HL-60 (cell line): ENCODE measurements around the gene TRABD2B.

Source experiments
- DNase-seq, 2 experiments: peaks; one replicate each; pipeline ENCODE4 v3.0.0-alpha.2; 2010 to 2020; ENCODE audit warnings: low read depth in 1 of 2, low spot score in 1 of 2
- H3K27ac ChIP-seq: fragments of 250-450 bp; sonication (Bioruptor Pico); replicated peaks from 2 replicates; pipeline ENCODE4 v1.5.1; 2020; ENCODE audit warnings: mild to moderate bottlenecking, moderate library complexity
- H3K27me3 ChIP-seq: fragments of 250-450 bp; sonication (Bioruptor Pico); 2 replicates; pipeline ENCODE4 v1.5.1; 2021; ENCODE audit warnings: mild to moderate bottlenecking, moderate library complexity; ENCODE audit not compliant: insufficient read depth, poor library complexity, severe bottlenecking
- H3K4me3 ChIP-seq: replicated peaks from 2 replicates; pipeline ENCODE4 v1.5.1; 2011; ENCODE audit warnings: mild to moderate bottlenecking, control low read depth, low read length; ENCODE audit not compliant: insufficient read depth
- CTCF ChIP-seq: IDR thresholded peaks from one replicate; pipeline ENCODE4 v1.5.1; 2011; ENCODE audit warnings: low read length, control low read depth, inconsistent platforms; ENCODE audit not compliant: insufficient read depth
- GABPA ChIP-seq: IDR thresholded peaks from 2 replicates; pipeline ENCODE4 v1.6.1; 2012; ENCODE audit warnings: low read depth
- POLR2AphosphoS5 ChIP-seq: IDR thresholded peaks from 2 replicates; pipeline ENCODE4 v1.6.1; 2012; ENCODE audit warnings: low read depth
- SPI1 ChIP-seq: IDR thresholded peaks from 2 replicates; pipeline ENCODE4 v1.6.1; 2012; ENCODE audit warnings: low read depth, mild to moderate bottlenecking, borderline replicate concordance
- TF ChIP-seq, protein P1 (sequence below): IDR thresholded peaks from 2 replicates; pipeline ENCODE4 v1.6.1; 2012; ENCODE audit warnings: low read depth; ENCODE audit not compliant: insufficient replicate concordance

The TRABD2B gene

GRCh38 chr1:47965816-47966215, 31.4 kb downstream of the TRABD2B start:
- no peak for DNase-seq
- Histone ChIP-seq H3K27ac (no peak overlapping the region), H3K27me3 (no peaks in the 10 kb centered on the region), H3K4me3 (no peak overlapping the region)
- TF ChIP-seq SPI1 (no peak), CTCF (no peak), POLR2AphosphoS5 (no peak), GABPA (no peak)
- TF ChIP-seq, protein P1, sequence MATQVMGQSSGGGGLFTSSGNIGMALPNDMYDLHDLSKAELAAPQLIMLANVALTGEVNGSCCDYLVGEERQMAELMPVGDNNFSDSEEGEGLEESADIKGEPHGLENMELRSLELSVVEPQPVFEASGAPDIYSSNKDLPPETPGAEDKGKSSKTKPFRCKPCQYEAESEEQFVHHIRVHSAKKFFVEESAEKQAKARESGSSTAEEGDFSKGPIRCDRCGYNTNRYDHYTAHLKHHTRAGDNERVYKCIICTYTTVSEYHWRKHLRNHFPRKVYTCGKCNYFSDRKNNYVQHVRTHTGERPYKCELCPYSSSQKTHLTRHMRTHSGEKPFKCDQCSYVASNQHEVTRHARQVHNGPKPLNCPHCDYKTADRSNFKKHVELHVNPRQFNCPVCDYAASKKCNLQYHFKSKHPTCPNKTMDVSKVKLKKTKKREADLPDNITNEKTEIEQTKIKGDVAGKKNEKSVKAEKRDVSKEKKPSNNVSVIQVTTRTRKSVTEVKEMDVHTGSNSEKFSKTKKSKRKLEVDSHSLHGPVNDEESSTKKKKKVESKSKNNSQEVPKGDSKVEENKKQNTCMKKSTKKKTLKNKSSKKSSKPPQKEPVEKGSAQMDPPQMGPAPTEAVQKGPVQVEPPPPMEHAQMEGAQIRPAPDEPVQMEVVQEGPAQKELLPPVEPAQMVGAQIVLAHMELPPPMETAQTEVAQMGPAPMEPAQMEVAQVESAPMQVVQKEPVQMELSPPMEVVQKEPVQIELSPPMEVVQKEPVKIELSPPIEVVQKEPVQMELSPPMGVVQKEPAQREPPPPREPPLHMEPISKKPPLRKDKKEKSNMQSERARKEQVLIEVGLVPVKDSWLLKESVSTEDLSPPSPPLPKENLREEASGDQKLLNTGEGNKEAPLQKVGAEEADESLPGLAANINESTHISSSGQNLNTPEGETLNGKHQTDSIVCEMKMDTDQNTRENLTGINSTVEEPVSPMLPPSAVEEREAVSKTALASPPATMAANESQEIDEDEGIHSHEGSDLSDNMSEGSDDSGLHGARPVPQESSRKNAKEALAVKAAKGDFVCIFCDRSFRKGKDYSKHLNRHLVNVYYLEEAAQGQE = no peak

DNA sequence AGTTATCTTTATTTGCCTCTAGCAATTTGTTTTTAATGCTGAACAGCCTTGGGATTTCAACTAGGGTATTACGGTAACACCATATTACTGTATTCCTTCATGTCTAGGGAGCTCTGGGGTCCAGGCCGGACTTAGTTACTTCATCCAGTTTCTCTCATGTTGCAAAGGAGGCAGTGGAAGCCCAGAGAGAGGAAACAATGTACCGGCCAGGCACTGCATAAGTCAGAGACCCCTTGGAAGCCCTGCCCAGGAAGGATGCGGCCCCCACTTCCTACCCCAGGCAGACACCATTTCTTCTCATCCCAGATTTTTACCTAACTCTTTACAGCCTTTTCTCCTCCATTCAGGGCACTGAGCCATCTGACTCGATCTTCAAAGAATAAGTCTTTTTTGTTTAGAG, 32.5 kb downstream of the TRABD2B start:
- Histone ChIP-seq H3K4me3 (no peak overlapping the region), H3K27ac (no peak overlapping the region), H3K27me3 (no peaks in the 10 kb centered on the region)
- no peak for DNase-seq
- TF ChIP-seq POLR2AphosphoS5 = no peak
- no peak for TF ChIP-seq GABPA
- no peak for TF ChIP-seq CTCF

- TF ChIP-seq, protein P1 = no peak
- TF ChIP-seq POLR2AphosphoS5 (no peak), SPI1 (no peak), GABPA (no peak), CTCF (no peak)
- Histone ChIP-seq H3K27me3 (no peaks in the 10 kb centered on the region), H3K4me3 (no peak overlapping the region), H3K27ac (no peak overlapping the region)
- DNase-seq = no peak
These were observed 33.4 kb downstream of the TRABD2B start for GRCh38 chr1:47963568-47964358.
